Measurements from ENCODE around the gene EPOP.

- TF ChIP-seq CTCF (conservative IDR thresholded peaks at IDR 0.05; ENCODE audit: low read depth, low read length) (no peak), EZH2phosphoT487 (IDR thresholded peaks at IDR 0.05; ENCODE audit: borderline replicate concordance, low read length) (no peak)
Observed at GRCh38 chr17:38703742-38704605, 29.2 kb upstream of the EPOP start.
